Neural progenitor cell (in vitro differentiated cells): ENCODE results near the gene MTNR1A. TPM values are rescaled to one million over a fixed set of nuclear protein-coding genes. Genes with fewer than 3 reads are reported as not detected.

Experiments
- DNase-seq: peaks from one replicate; pipeline ENCODE4 v3.0.0-alpha.2; 2016; ENCODE audit warnings: low spot score
- H2AFZ ChIP-seq: fragments of 200-600 bp; sonication (generic); replicated peaks from 2 replicates; pipeline ENCODE4 v1.6.1; 2016; ENCODE audit warnings: antibody characterized with exemption
- H3F3A ChIP-seq: fragments of 200-600 bp; sonication (generic); 2 replicates; pipeline ENCODE4 v1.6.1; 2016; ENCODE audit warnings: antibody characterized with exemption, low read depth
- H3K27ac ChIP-seq: fragments of 200-600 bp; sonication (generic); 2 replicates; pipeline ENCODE4 v1.5.1; 2016; ENCODE audit warnings: mild to moderate bottlenecking
- H3K27me3 ChIP-seq: fragments of 200-600 bp; sonication (generic); 2 replicates; pipeline ENCODE4 v1.6.1; 2016; ENCODE audit warnings: mild to moderate bottlenecking, moderate library complexity
- H3K36me3 ChIP-seq: fragments of 200-600 bp; sonication (generic); 2 replicates; pipeline ENCODE4 v1.5.1; 2016
- H3K4me1 ChIP-seq: fragments of 200-600 bp; sonication (generic); 2 replicates; pipeline ENCODE4 v1.6.1; 2016; ENCODE audit warnings: mixed run types
- H3K4me2 ChIP-seq: fragments of 200-600 bp; sonication (generic); 2 replicates; pipeline ENCODE4 v1.6.1; 2016
- H3K4me3 ChIP-seq: fragments of 200-600 bp; sonication (generic); 2 replicates; pipeline ENCODE4 v1.5.1; 2016
- H3K79me2 ChIP-seq: fragments of 200-600 bp; sonication (generic); 2 replicates; pipeline ENCODE4 v1.6.1; 2016; ENCODE audit warnings: low read depth
- H3K9ac ChIP-seq: fragments of 200-600 bp; sonication (generic); 2 replicates; pipeline ENCODE4 v1.6.1; 2016
- H3K9me3 ChIP-seq: fragments of 200-600 bp; sonication (generic); 2 replicates; pipeline ENCODE4 v1.5.1; 2016; ENCODE audit warnings: low read depth
- H4K20me1 ChIP-seq: fragments of 200-600 bp; sonication (generic); 2 replicates; pipeline ENCODE4 v1.6.1; 2016; ENCODE audit warnings: low read depth
- H3K27ac Mint-ChIP-seq: 3 replicates; pipeline ENCODE4 v1.8.0; 2021; ENCODE audit warnings: mixed read lengths
- H3K27me3 Mint-ChIP-seq: 2 replicates; pipeline ENCODE4 v1.8.0; 2022; ENCODE audit warnings: low read depth, mild to moderate bottlenecking, inconsistent platforms, moderate library complexity, mixed read lengths; ENCODE audit not compliant: insufficient read depth
- H3K36me3 Mint-ChIP-seq: 3 replicates; pipeline ENCODE4 v1.8.0; 2021; ENCODE audit warnings: mixed read lengths
- H3K4me1 Mint-ChIP-seq: 3 replicates; pipeline ENCODE4 v1.8.0; 2021; ENCODE audit warnings: mixed read lengths
- H3K4me3 Mint-ChIP-seq: 3 replicates; pipeline ENCODE4 v1.8.0; 2021; ENCODE audit warnings: mild to moderate bottlenecking, moderate library complexity, mixed read lengths
- H3K9me3 Mint-ChIP-seq: 3 replicates; pipeline ENCODE4 v1.8.0; 2020; ENCODE audit warnings: mixed read lengths
- EZH2 ChIP-seq: fragments of 200-600 bp; sonication (generic); IDR thresholded peaks from 2 replicates; pipeline ENCODE4 v1.6.1; 2017; ENCODE audit warnings: antibody characterized with exemption, mild to moderate bottlenecking, moderate library complexity
- EZH2phosphoT487 ChIP-seq: fragments of 200-600 bp; sonication (generic); IDR thresholded peaks from 2 replicates; pipeline ENCODE4 v1.6.1; 2017; ENCODE audit warnings: antibody characterized with exemption
- total RNA-seq: library from RNA; depleted of rRNA; stranded (reverse); fragments of >200 nt; gene quantifications from 2 replicates; pipeline ENCODE4 v1.2.3, GENCODE V29; 2015; ENCODE audit warnings: low replicate concordance
- TF ChIP-seq, protein P1 (sequence below): fragments of 200-600 bp; sonication (generic); IDR thresholded peaks from 2 replicates; pipeline ENCODE4 v1.5.1; 2017; ENCODE audit warnings: antibody characterized with exemption, mild to moderate bottlenecking

The MTNR1A gene
- total RNA-seq, 1 donor from 2014 or later: 0.43 TPM

DNA sequence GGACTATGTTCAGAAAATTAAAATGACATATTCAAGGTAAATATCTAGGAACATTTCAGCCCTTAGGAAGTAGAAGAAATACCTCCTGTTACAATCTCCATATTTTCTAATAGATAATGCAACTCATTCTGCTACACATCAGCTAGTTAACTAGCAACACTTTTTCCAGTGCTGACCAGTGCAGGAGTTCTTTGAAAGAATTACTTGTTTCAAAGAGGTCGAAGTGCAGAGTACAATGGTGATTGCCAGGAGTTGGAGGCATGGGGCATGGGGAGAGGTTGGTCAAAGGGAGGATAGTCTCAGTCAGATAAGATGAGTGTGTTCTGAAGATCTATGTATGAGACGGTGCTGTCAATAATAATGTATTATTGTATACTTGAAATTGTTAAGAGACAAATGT lies 53.1 kb downstream of the MTNR1A start:
- Histone ChIP-seq H3K4me1 (no peaks in the 10 kb centered on the region), H3K9ac (no peak overlapping the region), H3K4me3 (no peak overlapping the region), H3K27me3 (no peaks in the 10 kb centered on the region), H2AFZ (no peak overlapping the region), H3F3A (no peaks in the 10 kb centered on the region), H3K9me3 (no peaks in the 10 kb centered on the region), H3K79me2 (no peaks in the 10 kb centered on the region), H3K36me3 (no peaks in the 10 kb centered on the region), H4K20me1 (no peaks in the 10 kb centered on the region), H3K4me2 (no peak overlapping the region), H3K27ac (no peak overlapping the region)
- H3K4me1 Mint-ChIP-seq: peaks cover 3% of the 10 kb centered on the region
- H3K36me3 Mint-ChIP-seq: no peaks in the 10 kb centered on the region
- H3K27ac Mint-ChIP-seq: no peak overlapping the region
- H3K27me3 Mint-ChIP-seq: peaks cover 3% of the 10 kb centered on the region
- no peak overlapping the region for H3K4me3 Mint-ChIP-seq
- peaks cover 8% of the 10 kb centered on the region for H3K9me3 Mint-ChIP-seq
- TF ChIP-seq EZH2phosphoT487: no peak
- TF ChIP-seq, protein P1, sequence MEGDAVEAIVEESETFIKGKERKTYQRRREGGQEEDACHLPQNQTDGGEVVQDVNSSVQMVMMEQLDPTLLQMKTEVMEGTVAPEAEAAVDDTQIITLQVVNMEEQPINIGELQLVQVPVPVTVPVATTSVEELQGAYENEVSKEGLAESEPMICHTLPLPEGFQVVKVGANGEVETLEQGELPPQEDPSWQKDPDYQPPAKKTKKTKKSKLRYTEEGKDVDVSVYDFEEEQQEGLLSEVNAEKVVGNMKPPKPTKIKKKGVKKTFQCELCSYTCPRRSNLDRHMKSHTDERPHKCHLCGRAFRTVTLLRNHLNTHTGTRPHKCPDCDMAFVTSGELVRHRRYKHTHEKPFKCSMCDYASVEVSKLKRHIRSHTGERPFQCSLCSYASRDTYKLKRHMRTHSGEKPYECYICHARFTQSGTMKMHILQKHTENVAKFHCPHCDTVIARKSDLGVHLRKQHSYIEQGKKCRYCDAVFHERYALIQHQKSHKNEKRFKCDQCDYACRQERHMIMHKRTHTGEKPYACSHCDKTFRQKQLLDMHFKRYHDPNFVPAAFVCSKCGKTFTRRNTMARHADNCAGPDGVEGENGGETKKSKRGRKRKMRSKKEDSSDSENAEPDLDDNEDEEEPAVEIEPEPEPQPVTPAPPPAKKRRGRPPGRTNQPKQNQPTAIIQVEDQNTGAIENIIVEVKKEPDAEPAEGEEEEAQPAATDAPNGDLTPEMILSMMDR: no peak
- no peak for TF ChIP-seq EZH2
- DNase-seq: no peak

GRCh38 chr4:186501554-186501953 lies 53.8 kb downstream of the MTNR1A start:
- no peaks in the 10 kb centered on the region for H3K36me3 Mint-ChIP-seq
- H3K27ac Mint-ChIP-seq: no peak overlapping the region
- peaks cover 8% of the 10 kb centered on the region for H3K9me3 Mint-ChIP-seq

GRCh38 chr4:186500721-186501304 lies 54.6 kb downstream of the MTNR1A start:
- no peaks in the 10 kb centered on the region for H3K27me3 ChIP-seq
- Mint-ChIP-seq H3K27ac (no peak overlapping the region), H3K36me3 (no peaks in the 10 kb centered on the region), H3K9me3 (peaks cover 11% of the 10 kb centered on the region), H3K4me1 (peaks cover 3% of the 10 kb centered on the region), H3K27me3 (peaks cover 3% of the 10 kb centered on the region), H3K4me3 (no peak overlapping the region)
- no peak overlapping the region for H2AFZ ChIP-seq
- TF ChIP-seq EZH2 (no peak), EZH2phosphoT487 (no peak)
- TF ChIP-seq, protein P1: no peak
- H4K20me1 ChIP-seq: no peaks in the 10 kb centered on the region
- no peaks in the 10 kb centered on the region for H3F3A ChIP-seq
- H3K4me2 ChIP-seq: no peak overlapping the region
- no peaks in the 10 kb centered on the region for H3K36me3 ChIP-seq
- H3K9ac ChIP-seq: no peak overlapping the region
- no peak overlapping the region for H3K4me3 ChIP-seq
- no peaks in the 10 kb centered on the region for H3K9me3 ChIP-seq
- no peak overlapping the region for H3K27ac ChIP-seq
- no peaks in the 10 kb centered on the region for H3K4me1 ChIP-seq
- DNase-seq: no peak
- no peaks in the 10 kb centered on the region for H3K79me2 ChIP-seq

More at GRCh38 chr4:186501554-186501953, 53.8 kb downstream of the MTNR1A start:
- H4K20me1 ChIP-seq: no peaks in the 10 kb centered on the region
- no peak overlapping the region for H3K9ac ChIP-seq
- Mint-ChIP-seq H3K4me1 (peaks cover 3% of the 10 kb centered on the region), H3K27me3 (peaks cover 3% of the 10 kb centered on the region), H3K4me3 (no peak overlapping the region)
- H3F3A ChIP-seq: no peaks in the 10 kb centered on the region
- no peaks in the 10 kb centered on the region for H3K4me1 ChIP-seq
- H3K4me2 ChIP-seq: no peak overlapping the region
- H3K9me3 ChIP-seq: no peaks in the 10 kb centered on the region
- no peak for DNase-seq
- no peak overlapping the region for H3K4me3 ChIP-seq
- no peak overlapping the region for H3K27ac ChIP-seq
- H3K79me2 ChIP-seq: no peaks in the 10 kb centered on the region
- TF ChIP-seq, protein P1: no peak
- TF ChIP-seq EZH2phosphoT487: no peak
- TF ChIP-seq EZH2: no peak
- H3K36me3 ChIP-seq: no peaks in the 10 kb centered on the region
- H2AFZ ChIP-seq: no peak overlapping the region
- no peaks in the 10 kb centered on the region for H3K27me3 ChIP-seq
